Caco-2 (cell line): ENCODE data around the gene AZGP1. TPM values are rescaled to one million over a fixed set of nuclear protein-coding genes. Genes with fewer than 3 reads are reported as not detected.

Source experiments
- BruUV-seq: library from RNA; stranded (reverse); fragments of 400-500 nt; replicated peaks from 2 replicates; lab custom pipeline; 2021; lab: Mats Ljungman, UMichigan
- CTCF ChIA-PET: fragments of 300-600 bp; sonication (Branson Sonifier 250); formaldehyde crosslinking; loops from one replicate; lab custom pipeline; 2022; ENCODE audit warnings: antibody characterized with exemption; lab: Charles Lee
- POLR2A ChIA-PET: fragments of 300-600 bp; sonication (Branson Sonifier 250); formaldehyde crosslinking; loops from one replicate; lab custom pipeline; 2022; ENCODE audit warnings: antibody characterized with exemption; lab: Charles Lee
- DNase-seq, 2 experiments: peaks; one replicate each; pipeline versions ENCODE4 v3.0.0 to v3.0.0-alpha.2; 2020 to 2022
- H3K27me3 ChIP-seq: replicated peaks from 2 replicates; pipeline ENCODE4 v1.6.0; 2011; ENCODE audit warnings: low read length; ENCODE audit not compliant: control insufficient read depth, insufficient read depth
- H3K36me3 ChIP-seq: 2 replicates; pipeline ENCODE4 v1.5.1; 2011; ENCODE audit warnings: low read length; ENCODE audit not compliant: control insufficient read depth, insufficient read depth
- H3K4me1 ChIP-seq: fragments of 250-450 bp; sonication (Bioruptor Pico); 2 replicates; pipeline ENCODE4 v1.5.1; 2020; ENCODE audit warnings: mild to moderate bottlenecking
- H3K4me3 ChIP-seq: 2 replicates; pipeline ENCODE4 v1.5.1; 2011; ENCODE audit warnings: low read depth, mild to moderate bottlenecking, control low read depth, low read length
- H3K9me3 ChIP-seq: fragments of 250-450 bp; sonication (Bioruptor Pico); 2 replicates; pipeline ENCODE4 v1.5.1; 2020; ENCODE audit warnings: mild to moderate bottlenecking, moderate library complexity
- H3K27ac Mint-ChIP-seq: one replicate; pipeline ENCODE4 v1.8.0; 2022; ENCODE audit warnings: mixed read lengths; ENCODE audit not compliant: unreplicated experiment
- H3K27me3 Mint-ChIP-seq: one replicate; pipeline ENCODE4 v1.8.0; 2022; ENCODE audit warnings: mixed read lengths; ENCODE audit not compliant: insufficient read depth, unreplicated experiment
- H3K36me3 Mint-ChIP-seq: one replicate; pipeline ENCODE4 v1.8.0; 2022; ENCODE audit warnings: mild to moderate bottlenecking, mixed read lengths; ENCODE audit not compliant: insufficient read depth, unreplicated experiment
- H3K4me1 Mint-ChIP-seq: one replicate; pipeline ENCODE4 v1.8.0; 2022; ENCODE audit warnings: low read depth, mixed read lengths; ENCODE audit not compliant: unreplicated experiment
- H3K4me3 Mint-ChIP-seq: one replicate; pipeline ENCODE4 v1.8.0; 2022; ENCODE audit warnings: mild to moderate bottlenecking, moderate library complexity, mixed read lengths; ENCODE audit not compliant: unreplicated experiment
- H3K9me3 Mint-ChIP-seq: one replicate; pipeline ENCODE4 v1.8.0; 2022; ENCODE audit warnings: mixed read lengths; ENCODE audit not compliant: unreplicated experiment
- intact Hi-C: fragments of 100-400 bp; cut with micrococcal nuclease; formaldehyde crosslinking; loops from one replicate; pipeline ENCODE4 v1.10.0; 2022; ENCODE audit not compliant: unreplicated experiment
- total RNA-seq: library from RNA; stranded (reverse); gene quantifications from 2 replicates; pipeline ENCODE4 v1.2.3, GENCODE V29; 2022
- TF ChIP-seq, protein P1 (sequence below), 2 experiments: fragments of 200-600 bp in 1 of 2; IDR thresholded peaks; 1 replicate in 1 of 2; 2 replicates in 1 of 2; pipeline versions ENCODE4 v1.5.1 to v1.8.0; 2011 to 2022; ENCODE audit warnings: antibody characterized with exemption in 1 of 2, control low read depth in 1 of 2, inconsistent platforms in 1 of 2, low read depth in 1 of 2, low read length in 1 of 2, mild to moderate bottlenecking in 1 of 2, moderate library complexity in 1 of 2; ENCODE audit not compliant: insufficient read depth in 1 of 2, severe bottlenecking in 1 of 2, unreplicated experiment in 1 of 2

The AZGP1 gene
- total RNA-seq, 1 experiment from 2014 or later, result not detected

DNA sequence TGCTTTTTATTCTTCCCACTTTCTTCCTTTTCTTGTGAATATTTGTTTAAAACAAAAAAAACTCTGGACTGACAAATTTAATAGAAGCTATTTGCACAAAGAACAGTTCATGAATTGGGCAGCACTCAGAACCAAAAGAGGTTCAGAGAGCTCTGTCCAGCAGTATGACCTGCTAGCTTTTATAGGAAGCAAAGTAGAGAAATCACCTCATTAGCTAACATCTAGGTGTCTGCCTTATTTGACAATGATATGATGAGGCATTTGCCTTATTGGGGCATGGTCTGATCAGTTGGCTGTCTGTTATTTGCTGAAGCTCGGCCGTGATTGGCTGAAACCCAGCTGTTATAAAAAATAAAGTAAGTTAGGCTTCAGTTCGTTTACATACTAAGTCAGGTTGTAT, 55.7 kb downstream of the AZGP1 start:
- POLR2A ChIA-PET, result interaction anchor here (0.5 to 1.2 kb wide), 2 partner anchors 95 to 509 kb away, joined by 3 read pairs; partner anchors contain the start of gene ZKSCAN1
- no peak for DNase-seq
- intact Hi-C loops, result no loop called here
- BruUV-seq, result no TSS peak
- Mint-ChIP-seq H3K27ac (peak overlapping the region; percentile 97), H3K4me1 (peaks cover 11% of the 10 kb centered on the region), H3K9me3 (peaks cover 18% of the 10 kb centered on the region), H3K27me3 (no peaks in the 10 kb centered on the region), H3K36me3 (peaks cover 25% of the 10 kb centered on the region), H3K4me3 (peak overlapping the region; percentile 97)
- TF ChIP-seq, protein P1, sequence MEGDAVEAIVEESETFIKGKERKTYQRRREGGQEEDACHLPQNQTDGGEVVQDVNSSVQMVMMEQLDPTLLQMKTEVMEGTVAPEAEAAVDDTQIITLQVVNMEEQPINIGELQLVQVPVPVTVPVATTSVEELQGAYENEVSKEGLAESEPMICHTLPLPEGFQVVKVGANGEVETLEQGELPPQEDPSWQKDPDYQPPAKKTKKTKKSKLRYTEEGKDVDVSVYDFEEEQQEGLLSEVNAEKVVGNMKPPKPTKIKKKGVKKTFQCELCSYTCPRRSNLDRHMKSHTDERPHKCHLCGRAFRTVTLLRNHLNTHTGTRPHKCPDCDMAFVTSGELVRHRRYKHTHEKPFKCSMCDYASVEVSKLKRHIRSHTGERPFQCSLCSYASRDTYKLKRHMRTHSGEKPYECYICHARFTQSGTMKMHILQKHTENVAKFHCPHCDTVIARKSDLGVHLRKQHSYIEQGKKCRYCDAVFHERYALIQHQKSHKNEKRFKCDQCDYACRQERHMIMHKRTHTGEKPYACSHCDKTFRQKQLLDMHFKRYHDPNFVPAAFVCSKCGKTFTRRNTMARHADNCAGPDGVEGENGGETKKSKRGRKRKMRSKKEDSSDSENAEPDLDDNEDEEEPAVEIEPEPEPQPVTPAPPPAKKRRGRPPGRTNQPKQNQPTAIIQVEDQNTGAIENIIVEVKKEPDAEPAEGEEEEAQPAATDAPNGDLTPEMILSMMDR (IDR thresholded peaks at IDR 0.05; ENCODE audit: insufficient read depth in 1 of 2, low read depth in 1 of 2, low read length in 1 of 2, severe bottlenecking in 1 of 2, unreplicated experiment in 1 of 2), result no peak
- H3K4me3 ChIP-seq, result peak overlapping the region; percentile 89
- no peaks in the 10 kb centered on the region for H3K9me3 ChIP-seq
- peaks cover 13% of the 10 kb centered on the region; the same call in 1 of the 2 replicates for H3K4me1 ChIP-seq
- CTCF ChIA-PET, result interaction anchor here (0.8 to 1.7 kb wide), 4 partner anchors 9 to 416 kb away, joined by 3 to 9 read pairs (median 3); partner anchors contain the start of genes GJC3 and ZKSCAN5
- H3K27me3 ChIP-seq, result no peaks in the 10 kb centered on the region
- H3K36me3 ChIP-seq, result peaks cover 2% of the 10 kb centered on the region

- CTCF ChIA-PET, result interaction anchor here (0.8 to 1.7 kb wide), 5 partner anchors 10 to 415 kb away, joined by 3 to 9 read pairs (median 3); partner anchors contain the start of genes GJC3, ZKSCAN5 and ZSCAN25
- DNase-seq, result no peak
Measured at GRCh38 chr7:99919814-99920112, 56.1 kb downstream of the AZGP1 start.

More at GRCh38 chr7:99919814-99920112, 56.1 kb downstream of the AZGP1 start:
- Mint-ChIP-seq H3K27me3 (no peaks in the 10 kb centered on the region), H3K4me1 (peaks cover 11% of the 10 kb centered on the region), H3K9me3 (peaks cover 18% of the 10 kb centered on the region), H3K27ac (peak overlapping the region; percentile 97), H3K4me3 (peak overlapping the region; percentile 97), H3K36me3 (peaks cover 25% of the 10 kb centered on the region)
- no TSS peak for BruUV-seq
- POLR2A ChIA-PET, result interaction anchor here (1.2 kb wide), 2 partner anchors 10 to 95 kb away, joined by 3 to 4 read pairs; partner anchors contain the start of genes GJC3 and ZKSCAN1
- H3K9me3 ChIP-seq, result no peaks in the 10 kb centered on the region
- H3K36me3 ChIP-seq, result peaks cover 2% of the 10 kb centered on the region
- TF ChIP-seq, protein P1 (IDR thresholded peaks at IDR 0.05; ENCODE audit: insufficient read depth in 1 of 2, low read depth in 1 of 2, low read length in 1 of 2, severe bottlenecking in 1 of 2, unreplicated experiment in 1 of 2), result no peak
- H3K27me3 ChIP-seq, result no peaks in the 10 kb centered on the region
- intact Hi-C loops, result loop anchor here (2.0 kb wide), 2 partner anchors 133 to 161 kb away; partner anchors contain the start of gene ZNF3
- H3K4me3 ChIP-seq, result peak overlapping the region; percentile 89
- H3K4me1 ChIP-seq, result peaks cover 13% of the 10 kb centered on the region; the same call in 1 of the 2 replicates
